Activated T-cell treated with anti-CD3 and anti-CD28 coated beads for 48 hours (primary cell): ENCODE data around the gene IMMP2L.

Experiments
- DNase-seq: peaks from one replicate; pipeline ENCODE4 v3.0.0-alpha.2; 2020; ENCODE audit warnings: low read depth

Gene IMMP2L

GRCh38 chr7:111029574-111030251 lies 532.6 kb downstream of the IMMP2L start:
- DNase-seq: no peak

GRCh38 chr7:111029141-111029572 lies 533.1 kb downstream of the IMMP2L start:
- DNase-seq: no peak

GRCh38 chr7:111027396-111027795 lies 534.9 kb downstream of the IMMP2L start:
- no peak for DNase-seq

- no peak for DNase-seq
Measured at GRCh38 chr7:111026806-111027205, 535.5 kb downstream of the IMMP2L start.

DNA sequence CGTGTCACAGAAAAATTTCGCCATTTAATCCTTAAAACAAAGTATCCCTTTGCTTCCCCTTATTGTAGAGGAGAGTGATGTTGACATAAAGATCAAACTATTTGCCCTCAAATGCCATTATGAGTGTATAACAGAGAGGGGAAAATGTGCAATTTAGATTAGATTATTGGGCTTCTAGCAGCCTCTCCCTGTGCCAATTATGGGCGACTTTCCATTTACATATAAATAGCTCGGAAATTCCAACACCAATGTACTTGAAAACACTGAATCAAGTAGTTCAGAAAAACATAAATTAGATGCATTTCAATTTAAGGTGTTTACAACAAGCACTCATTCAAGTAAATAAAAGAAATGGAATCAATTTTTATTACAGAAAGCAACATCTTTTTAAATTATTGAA lies 535.9 kb downstream of the IMMP2L start:
- no peak for DNase-seq

DNA sequence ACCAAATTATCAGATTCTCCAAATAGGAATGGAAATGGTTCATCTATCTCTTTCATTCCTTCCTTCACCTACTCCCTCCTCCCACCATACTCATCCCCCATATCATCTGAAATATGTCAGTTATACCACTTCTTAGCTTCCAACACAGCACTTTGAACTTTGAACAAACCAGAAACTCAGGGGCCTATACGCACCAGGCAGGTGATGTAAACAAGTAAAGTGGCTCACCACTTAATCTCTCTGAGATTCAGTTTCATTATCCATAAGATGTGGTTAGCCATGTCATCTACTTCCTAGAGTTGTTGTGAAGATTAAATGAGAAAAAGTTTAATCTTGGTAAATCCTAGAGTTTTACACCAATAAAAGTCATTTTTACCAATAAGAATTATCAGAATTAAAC lies 537.3 kb downstream of the IMMP2L start:
- no peak for DNase-seq

- DNase-seq: no peak
Measured at GRCh38 chr7:111018960-111019736, 543.1 kb downstream of the IMMP2L start.

DNA sequence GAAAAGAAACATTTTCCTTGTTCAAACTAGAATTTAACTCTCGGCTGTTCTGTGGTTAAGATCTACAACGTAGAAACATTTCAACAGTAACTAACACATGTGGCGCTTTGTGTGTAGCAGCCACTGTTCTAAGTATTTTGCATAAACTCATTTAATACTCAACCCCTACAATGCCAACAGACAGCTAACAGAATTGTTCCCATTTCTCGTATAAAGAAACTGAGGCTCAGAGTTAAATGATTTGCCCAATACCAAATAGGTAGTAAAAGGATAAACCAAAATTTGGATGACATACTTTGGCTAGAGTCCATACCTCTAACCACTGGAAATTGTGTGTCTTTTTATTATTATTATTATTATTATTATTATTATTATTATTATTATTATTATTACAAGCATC lies 543.8 kb downstream of the IMMP2L start:
- DNase-seq: no peak

DNA sequence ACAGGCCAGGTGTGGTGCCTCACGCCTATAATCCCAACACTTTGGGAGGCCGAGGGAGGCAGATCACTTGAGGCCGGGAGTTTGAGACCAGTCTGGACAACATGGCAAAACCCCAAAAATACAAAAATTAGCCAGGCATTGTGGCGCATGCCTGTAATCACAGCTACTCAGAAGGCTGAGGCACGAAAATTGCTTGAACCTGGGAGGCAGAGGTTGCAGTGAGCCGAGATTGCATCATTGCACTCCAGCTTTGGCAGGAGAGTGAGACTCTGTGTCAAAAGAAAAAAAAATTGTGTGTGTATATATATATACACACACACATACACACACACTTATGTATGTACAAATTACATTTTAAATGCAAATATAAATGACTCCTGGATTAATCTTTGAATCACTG lies 548.2 kb downstream of the IMMP2L start:
- no peak for DNase-seq

DNA sequence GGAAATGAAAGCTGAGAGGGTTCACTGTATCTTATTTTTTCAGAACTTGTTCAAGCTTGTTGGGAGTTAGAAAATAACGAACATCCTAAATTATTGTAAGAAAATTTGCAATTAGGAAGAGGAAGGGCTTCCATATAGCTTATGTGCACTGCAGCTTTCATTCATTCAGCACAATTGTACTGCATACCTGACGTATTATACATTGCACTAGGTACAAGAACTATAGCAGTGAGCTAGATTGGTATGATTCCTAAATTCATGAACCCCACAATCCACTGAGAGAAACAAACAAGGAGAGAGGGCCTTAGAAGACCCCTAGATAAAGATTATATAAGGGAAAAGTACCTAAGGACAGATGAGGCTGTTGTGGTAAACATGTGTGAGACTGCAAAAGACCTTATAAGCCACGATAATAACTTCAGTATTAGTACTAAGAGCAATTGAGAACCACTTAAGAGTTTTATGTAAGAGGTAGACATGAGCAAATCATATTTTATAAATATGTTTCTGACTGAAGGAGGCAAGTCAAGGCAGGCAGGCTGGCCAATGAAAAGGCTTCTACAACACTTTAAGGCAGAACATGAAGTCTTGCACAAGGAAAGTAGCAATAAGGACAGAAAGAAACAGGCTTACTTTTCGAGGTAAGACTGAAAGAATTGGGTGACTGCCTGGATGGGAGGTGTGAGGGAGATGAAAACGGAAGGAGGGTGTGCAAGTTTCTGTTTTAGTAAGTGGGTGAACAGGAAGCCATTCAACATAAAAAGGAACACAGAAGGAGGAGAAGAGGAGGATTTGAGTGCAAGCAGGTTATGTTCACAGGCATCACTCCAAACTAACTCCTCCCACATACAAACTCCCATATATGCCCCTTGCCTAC lies 549.3 kb downstream of the IMMP2L start:
- DNase-seq: no peak

DNA sequence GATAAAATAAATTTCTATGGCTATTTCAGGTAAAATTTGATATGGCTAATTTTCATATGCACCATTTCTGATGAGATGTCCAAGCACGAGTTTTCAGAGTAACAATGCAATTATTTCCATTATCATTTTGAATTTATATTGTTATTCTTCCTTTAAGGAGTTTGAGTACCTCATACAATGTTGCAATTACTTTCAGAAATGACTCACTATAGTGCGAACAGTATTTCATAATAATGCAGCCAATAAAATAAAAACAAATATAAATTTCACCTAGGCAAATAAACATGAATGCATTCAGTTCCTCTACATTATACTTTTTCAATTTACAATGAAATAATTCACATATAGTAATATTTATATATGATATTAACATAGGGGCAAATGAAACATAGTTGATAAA lies 550.1 kb downstream of the IMMP2L start:
- no peak for DNase-seq

- no peak for DNase-seq
Measured at GRCh38 chr7:111011520-111011919, 550.8 kb downstream of the IMMP2L start.

DNA sequence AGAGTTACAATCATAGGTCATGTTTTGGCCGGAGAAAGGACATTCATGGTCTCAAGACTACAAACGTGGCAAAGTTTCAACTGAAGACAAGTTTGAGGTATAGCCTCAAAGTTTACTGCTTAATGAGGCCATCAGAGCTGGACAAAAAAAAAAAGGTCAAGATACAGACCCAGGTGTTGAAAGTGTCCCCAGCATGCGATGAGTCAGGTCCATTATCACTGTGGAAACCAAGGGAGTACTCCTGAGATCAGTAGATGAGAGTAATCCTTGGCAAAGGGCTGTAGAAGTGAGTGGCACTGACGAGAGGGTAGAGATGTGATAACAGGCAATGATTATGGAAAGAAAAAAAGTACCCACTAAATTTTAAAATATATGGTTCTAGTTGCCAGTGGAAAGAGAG lies 551.5 kb downstream of the IMMP2L start:
- DNase-seq: no peak

- DNase-seq: no peak
Measured at GRCh38 chr7:111009526-111010040, 552.7 kb downstream of the IMMP2L start.

DNA sequence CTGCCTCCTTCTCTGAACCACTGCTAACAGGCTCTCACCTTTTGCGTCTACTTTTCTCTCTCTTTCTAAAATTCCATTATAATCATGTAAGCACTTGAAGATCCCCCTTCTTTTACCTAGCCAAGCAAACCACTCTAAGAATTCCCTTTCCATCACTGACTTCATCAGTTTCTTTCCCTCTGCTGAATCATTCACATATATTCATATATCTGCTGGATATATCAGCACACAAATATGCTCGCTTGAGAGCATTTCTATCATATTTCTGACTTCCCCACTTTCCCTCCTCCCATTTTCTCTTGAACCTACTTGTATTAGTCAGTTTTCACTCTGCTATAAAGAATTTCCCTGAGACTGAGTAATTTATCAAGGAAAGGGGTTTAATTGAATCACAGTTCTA lies 555.6 kb downstream of the IMMP2L start:
- DNase-seq: no peak

DNA sequence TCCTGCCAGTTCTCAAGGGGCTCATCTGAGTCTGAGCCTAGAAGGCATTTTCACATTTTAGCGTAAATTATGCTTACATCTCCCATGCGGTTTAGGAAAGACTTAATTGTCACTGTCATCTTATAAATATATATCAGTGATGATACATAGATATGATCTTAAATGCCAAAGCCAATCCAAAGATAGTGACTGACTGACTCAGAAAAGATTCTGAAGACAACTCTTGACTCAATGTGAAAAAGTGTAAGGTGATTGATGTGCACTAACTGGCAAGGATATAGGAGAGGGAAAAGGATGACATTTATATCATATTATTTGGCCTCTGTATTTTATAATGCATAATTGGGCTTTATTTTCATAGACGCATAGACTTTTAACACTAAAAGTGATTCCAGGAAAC lies 556.3 kb downstream of the IMMP2L start:
- no peak for DNase-seq

GRCh38 chr7:111005445-111005844 lies 556.8 kb downstream of the IMMP2L start:
- no peak for DNase-seq

DNA sequence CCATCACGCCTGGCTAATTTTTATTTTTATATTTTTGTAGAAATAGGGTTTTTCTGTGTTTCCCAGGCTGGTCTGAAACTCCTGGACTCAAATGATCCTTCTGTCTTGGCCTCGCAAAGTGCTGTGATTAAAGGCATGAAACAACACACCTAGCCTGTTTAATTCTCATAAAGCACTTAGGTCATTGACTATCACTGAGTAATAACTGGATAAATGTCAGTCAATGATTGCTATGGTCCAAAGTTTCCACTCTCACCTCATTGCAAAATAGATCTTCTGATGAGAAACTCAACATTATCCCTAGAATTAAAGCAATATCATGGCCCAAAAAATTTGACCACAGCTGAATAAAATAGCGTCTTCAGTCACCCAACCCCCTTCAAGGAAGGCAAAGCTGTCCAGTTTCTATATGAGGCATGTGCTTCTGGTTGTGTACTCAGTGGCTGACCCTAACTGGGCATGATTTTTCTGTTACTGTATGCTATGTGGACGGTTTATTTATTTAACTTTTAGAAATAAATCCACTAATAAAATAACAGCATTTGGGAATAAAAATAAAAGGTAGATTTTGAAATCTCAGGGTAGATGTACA lies 557.9 kb downstream of the IMMP2L start:
- no peak for DNase-seq

DNA sequence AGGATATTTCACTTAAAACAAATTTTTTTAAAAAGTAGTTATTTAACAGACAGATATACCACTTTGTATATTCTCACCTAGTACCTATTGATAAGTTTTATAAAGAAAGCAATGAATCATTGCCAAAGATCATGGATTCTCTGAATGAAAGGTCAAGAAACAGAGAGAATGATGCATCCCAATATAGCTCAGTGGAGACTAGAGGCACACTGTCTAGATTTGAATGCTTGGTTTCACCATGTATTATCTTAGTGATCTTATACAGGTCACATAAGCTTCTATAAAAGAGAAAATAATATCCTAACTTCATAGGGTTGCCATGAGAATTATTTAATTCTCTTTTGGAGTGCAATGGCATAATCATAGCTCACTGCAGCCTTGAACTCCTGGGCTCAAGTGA lies 558.4 kb downstream of the IMMP2L start:
- DNase-seq: no peak

- no peak for DNase-seq
Measured at GRCh38 chr7:110994028-110994967, 568.0 kb downstream of the IMMP2L start.
